Motor neuron (in vitro differentiated cells): ENCODE data around the gene PABPN1L. TPM values are rescaled to one million over a fixed set of nuclear protein-coding genes. Genes with fewer than 3 reads are reported as not detected.

Source experiments
- ATAC-seq, 8 experiments: fragments of 200-7000 bp; cut with Tn5 transposase; replicated peaks in 6 of 8; 2 replicates each; pipeline ENCODE4 v1.8.0; 2021; ENCODE audit warnings: mild to moderate bottlenecking in 8 of 8, moderate library complexity in 8 of 8
- H3K27ac ChIP-seq, 2 donors: fragments of 250-450 bp; sonication (Bioruptor Pico); 2 replicates each; pipeline ENCODE4 v1.9.0; 2021; ENCODE audit warnings: antibody characterized with exemption in 2 of 2, mild to moderate bottlenecking in 2 of 2, moderate library complexity in 1 of 2
- H3K4me1 ChIP-seq, 2 donors: fragments of 250-450 bp; sonication (Bioruptor Pico); replicated peaks in 1 of 2; 2 replicates each; pipeline ENCODE4 v1.6.1; 2021; ENCODE audit warnings: antibody characterized with exemption in 2 of 2, mild to moderate bottlenecking in 2 of 2, moderate library complexity in 1 of 2
- H3K4me3 ChIP-seq, 5 donors: fragments of 250-450 bp; sonication (Bioruptor Pico); 2 replicates each; pipeline ENCODE4 v1.9.0; 2021; ENCODE audit warnings: antibody characterized with exemption in 5 of 5, mild to moderate bottlenecking in 5 of 5, moderate library complexity in 4 of 5
- WGBS, 10 experiments: fragments of 450-650 bp; shearing (Covaris generic); methylation state at CpG; one replicate each; pipeline ENCODE4 v1.0.0; 2022; 5-methylcytosine and 5-hydroxymethylcytosine counted together
- in situ Hi-C, 9 experiments: fragments of 400-800 bp; cut with MboI; loops; one replicate each; pipeline ENCODE4 v1.15.0; 2021; ENCODE audit warnings: low sequenced_read_pairs in 9 of 9, low pct_unique_long_range_greater_than_20kb in 2 of 9; ENCODE audit not compliant: unreplicated experiment in 9 of 9
- total RNA-seq, 8 experiments: library from RNA; unstranded; fragments of 300-600 nt; gene quantifications; 2 replicates each; pipeline versions ENCODE4 v1.2.3 to v1.2.4, GENCODE V29; 2022

Gene PABPN1L
- total RNA-seq, 8 experiments from 2014 or later = 0.14 to 0.80 (median 0.48) TPM; not detected in 4

- in situ Hi-C loops = loop anchor here in 1 of 9 experiments (25.0 kb wide), 1 partner anchor 341 kb away; the partner anchor contains the start of gene CDH15
- ATAC-seq = no peak
- 83 to 87% methylated on average over 3 to 4 of the region's 22 CpGs; no CpG with 5 or more reads in 8 of the 10 experiments for WGBS, 10 experiments
- Histone ChIP-seq H3K27ac (no peak overlapping the region), H3K4me1 (no peaks in the 10 kb centered on the region), H3K4me3 (no peak overlapping the region)
Observed at GRCh38 chr16:88821168-88821850, 45.2 kb downstream of the PABPN1L start.

DNA sequence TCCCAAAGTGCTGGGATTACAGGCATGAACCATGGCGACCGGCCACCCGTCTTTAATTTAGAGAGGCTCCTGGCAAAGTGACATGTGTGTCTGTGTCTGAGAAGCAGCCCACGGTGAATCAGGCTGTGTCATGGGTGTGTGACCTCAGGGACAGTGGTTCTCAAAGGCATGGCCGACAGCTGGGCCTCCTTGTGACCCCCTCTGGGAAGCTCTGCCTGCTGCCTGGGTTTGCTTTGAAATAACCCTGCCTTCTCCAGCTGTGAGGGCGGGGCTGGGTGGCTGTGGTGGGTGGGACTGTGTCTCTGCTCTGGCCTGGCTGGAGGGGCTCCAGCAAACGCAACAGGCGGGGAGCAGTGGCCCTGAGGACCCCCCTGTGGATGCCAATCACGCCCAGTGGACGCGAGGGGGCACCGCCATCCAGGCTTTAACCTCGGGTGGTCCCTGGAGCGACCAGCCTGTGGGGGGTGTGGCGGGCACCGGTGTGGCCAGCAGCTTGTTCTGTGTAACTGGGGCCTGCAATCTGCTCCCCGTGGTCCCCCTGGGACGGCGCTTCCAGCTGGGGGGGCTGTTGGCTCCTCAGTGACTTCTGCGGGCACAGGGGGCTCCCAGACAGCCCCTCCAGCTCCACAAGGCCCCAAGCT, 46.0 kb downstream of the PABPN1L start:
- WGBS, 10 experiments = 0 to 100% (median 80%) methylated on average over 1 to 3 of the region's 20 CpGs; no CpG with 5 or more reads in 3 of the 10 experiments
- Histone ChIP-seq H3K4me3 (no peak overlapping the region), H3K4me1 (no peaks in the 10 kb centered on the region), H3K27ac (no peak overlapping the region)
- in situ Hi-C loops = loop anchor here in 1 of 9 experiments (25.0 kb wide), 1 partner anchor 342 kb away; the partner anchor contains the start of gene CDH15
- peak in 1 of 8 experiments; percentile 54 for ATAC-seq

- no peak for ATAC-seq
- 87 to 100% (median 90%) methylated on average over 2 to 9 of the region's 16 CpGs; no CpG with 5 or more reads in 4 of the 10 experiments for WGBS, 10 experiments
- in situ Hi-C loops = loop anchor here in 1 of 9 experiments (25.0 kb wide), 1 partner anchor 343 kb away; the partner anchor contains the start of gene CDH15
- Histone ChIP-seq H3K4me3 (no peak overlapping the region), H3K27ac (no peak overlapping the region), H3K4me1 (peaks cover 0 to under 1% of the 10 kb centered on the region in 2 donors)
Observed at GRCh38 chr16:88819126-88819525, 47.3 kb downstream of the PABPN1L start.

GRCh38 chr16:88818575-88818874, 47.9 kb downstream of the PABPN1L start:
- no peak overlapping the region for H3K4me3 ChIP-seq
- WGBS, 10 experiments = 83 to 100% (median 87%) methylated on average over 1 to 12 of the region's 18 CpGs; no CpG with 5 or more reads in 1 of the 10 experiments
- in situ Hi-C loops = loop anchor here in 1 of 9 experiments (25.0 kb wide), 1 partner anchor 344 kb away; the partner anchor contains the start of gene CDH15
- H3K27ac ChIP-seq = no peak overlapping the region
- peaks cover 0 to 7% of the 10 kb centered on the region in 2 donors for H3K4me1 ChIP-seq
- ATAC-seq = no peak

DNA sequence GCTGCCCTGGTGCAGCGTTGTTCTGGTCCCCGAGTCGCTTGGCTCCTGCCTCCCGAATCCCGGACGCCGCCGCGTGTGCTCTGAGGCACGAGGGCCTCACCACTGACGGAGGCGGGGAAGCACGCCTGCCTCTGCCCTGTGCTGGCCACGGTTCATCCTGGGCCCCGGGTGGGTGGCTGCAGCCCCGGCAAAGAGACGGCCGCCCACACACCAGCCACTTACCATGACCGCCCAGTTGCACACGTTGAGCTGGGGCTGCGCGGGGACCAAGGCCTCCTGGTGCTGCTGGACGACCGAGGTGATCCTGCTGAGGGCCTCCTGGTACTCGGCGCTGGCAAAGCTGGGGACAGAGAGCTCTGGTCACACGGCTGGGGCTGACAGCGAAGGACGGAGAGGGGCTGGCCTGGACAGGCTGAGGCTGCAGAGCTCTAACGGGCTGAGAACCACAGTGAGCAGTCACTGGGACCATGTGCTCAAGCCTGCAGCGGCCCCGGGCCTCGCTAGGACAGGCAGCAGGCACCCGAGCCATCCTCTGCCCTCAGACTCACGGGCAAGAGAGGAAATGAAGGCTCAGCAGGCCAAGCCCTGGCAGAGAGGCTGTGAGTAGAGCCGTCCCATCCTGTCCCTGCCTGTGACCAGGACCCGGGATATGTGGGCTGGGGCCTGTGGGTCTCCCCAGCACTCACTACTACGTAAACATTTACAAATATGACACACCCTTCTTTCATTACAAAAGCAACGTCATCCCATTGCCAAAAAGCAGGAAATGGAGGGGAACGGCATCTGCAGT, 48.5 kb downstream of the PABPN1L start:
- no peak for ATAC-seq
- no peak overlapping the region for H3K27ac ChIP-seq
- H3K4me1 ChIP-seq = peaks cover 0 to 10% of the 10 kb centered on the region in 2 donors
- H3K4me3 ChIP-seq = no peak overlapping the region
- WGBS, 10 experiments = 64 to 90% (median 81%) methylated on average over 2 to 10 of the region's 40 CpGs; no CpG with 5 or more reads in 5 of the 10 experiments
- in situ Hi-C loops = loop anchor here in 1 of 9 experiments (25.0 kb wide), 1 partner anchor 344 kb away; the partner anchor contains the start of gene CDH15

GRCh38 chr16:88816736-88817535, 49.5 kb downstream of the PABPN1L start:
- in situ Hi-C loops = loop anchor here in 1 of 9 experiments (25.0 kb wide), 1 partner anchor 345 kb away; the partner anchor contains the start of gene CDH15
- H3K27ac ChIP-seq = no peak overlapping the region
- 81 to 100% (median 96%) methylated on average over 1 to 14 of the region's 41 CpGs; no CpG with 5 or more reads in 5 of the 10 experiments for WGBS, 10 experiments
- H3K4me1 ChIP-seq = peaks cover 0 to 13% of the 10 kb centered on the region in 2 donors
- H3K4me3 ChIP-seq = no peak overlapping the region
- ATAC-seq = no peak

DNA sequence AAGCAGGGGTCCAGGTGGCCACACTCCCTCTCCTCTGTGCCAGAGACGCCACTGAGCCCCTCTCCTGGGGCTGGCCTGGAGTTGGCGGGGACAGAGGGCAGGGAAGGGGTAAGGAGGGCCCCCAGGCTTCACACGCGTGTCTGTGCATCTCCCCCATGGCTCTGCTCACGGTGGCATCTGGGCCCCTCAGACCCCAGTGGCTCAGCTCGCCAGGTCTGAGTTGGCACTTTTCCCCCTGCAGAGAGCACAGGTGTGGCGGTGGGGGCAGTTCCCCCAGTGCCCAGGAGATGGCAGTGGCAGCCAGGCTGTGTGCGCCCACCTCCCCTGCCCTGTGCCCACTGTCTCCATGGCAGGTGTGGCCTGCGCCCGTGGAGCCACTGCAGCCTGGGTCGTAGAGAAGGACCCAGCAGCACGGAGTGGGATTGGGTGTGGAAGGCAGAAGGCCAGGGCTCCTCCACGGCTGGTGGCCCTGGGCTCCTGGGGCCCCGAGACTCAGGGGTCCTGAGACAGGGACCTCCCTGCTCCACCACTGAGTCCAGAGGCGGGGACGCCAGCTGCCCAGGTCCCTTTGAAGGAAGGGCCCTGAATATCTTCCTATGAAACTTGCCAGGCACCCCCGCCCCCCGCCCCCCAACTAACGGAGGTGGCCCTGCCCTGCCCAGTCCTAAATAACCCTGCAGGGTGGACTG, 50.4 kb downstream of the PABPN1L start:
- no peak overlapping the region for H3K4me3 ChIP-seq
- in situ Hi-C loops = loop anchor here in 1 of 9 experiments (25.0 kb wide), 1 partner anchor 346 kb away; the partner anchor contains the start of gene CDH15

DNA sequence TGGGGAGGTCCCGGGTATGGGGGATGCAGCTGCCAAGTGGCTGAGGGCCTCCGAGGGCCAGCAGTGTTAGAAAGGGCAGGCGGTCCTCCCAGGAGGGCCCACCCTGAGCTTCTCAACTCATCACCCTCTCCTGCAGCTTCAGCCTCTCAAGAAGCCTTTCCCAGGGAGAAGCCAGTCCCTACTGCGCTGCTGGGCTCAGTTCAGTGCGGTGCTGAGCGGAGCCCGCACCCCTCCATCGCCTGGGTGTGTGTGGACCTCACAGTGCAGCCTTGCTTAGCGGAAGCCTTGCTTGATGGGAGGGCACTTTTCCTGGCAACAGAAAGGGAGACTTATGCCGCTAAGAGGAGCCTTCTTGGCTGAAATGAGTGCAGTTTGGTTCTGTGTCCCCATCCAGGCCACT, 51.2 kb downstream of the PABPN1L start:
- Histone ChIP-seq H3K4me1 (peaks cover 7 to 20% of the 10 kb centered on the region in 2 donors), H3K27ac (no peak overlapping the region), H3K4me3 (no peak overlapping the region)
- 100% methylated on average over 1 to 2 of the region's 10 CpGs; no CpG with 5 or more reads in 7 of the 10 experiments for WGBS, 10 experiments
- in situ Hi-C loops = loop anchor here in 1 of 9 experiments (25.0 kb wide), 1 partner anchor 347 kb away; the partner anchor contains the start of gene CDH15
- no peak for ATAC-seq

More for the DNA sequence above, 50.4 kb downstream of the PABPN1L start:
- peaks cover 0 to 13% of the 10 kb centered on the region in 2 donors for H3K4me1 ChIP-seq
- ATAC-seq = peak in 2 of 8 experiments; percentile 10 to 20
- WGBS, 10 experiments = 75% methylated on average over 4 of the region's 19 CpGs; no CpG with 5 or more reads in 9 of the 10 experiments
- H3K27ac ChIP-seq = no peak overlapping the region

GRCh38 chr16:88814144-88814502, 52.3 kb downstream of the PABPN1L start:
- H3K4me1 ChIP-seq = peaks cover 9 to 21% of the 10 kb centered on the region in 2 donors
- in situ Hi-C loops = loop anchor here in 1 of 9 experiments (25.0 kb wide), 1 partner anchor 348 kb away; the partner anchor contains the start of gene CDH15
- H3K27ac ChIP-seq = no peak overlapping the region
- WGBS, 10 experiments = 93 to 100% (median 96%) methylated on average over 2 to 9 of the region's 13 CpGs; no CpG with 5 or more reads in 7 of the 10 experiments
- H3K4me3 ChIP-seq = no peak overlapping the region
- ATAC-seq = no peak
